GM13977 (cell line): ENCODE measurements around the gene ZNF845.
"Not testable (repeated sequence)": the region's sequence is repeated elsewhere in the genome, so short reads cannot be mapped to it uniquely, and the experiment has no call there.

Source experiments
- DNase-seq: peaks from one replicate; pipeline ENCODE4 v3.0.0; 2012; ENCODE audit warnings: low spot score
- CTCF ChIP-seq: IDR thresholded peaks from 2 replicates; pipeline ENCODE4 v1.5.1; 2012; ENCODE audit warnings: mild to moderate bottlenecking, control low read depth; ENCODE audit not compliant: insufficient read depth; ENCODE audit errors: extremely low read depth, missing control alignments
- in situ Hi-C: fragments of 300-500 bp; cut with MboI; formaldehyde crosslinking; loops from one replicate; pipeline ENCODE4 v1.12.0; 2022; ENCODE audit warnings: low sequenced_read_pairs, low pct_unique_long_range_greater_than_20kb, mixed read lengths, inconsistent platforms; ENCODE audit not compliant: unreplicated experiment

Gene ZNF845

GRCh38 chr19:53311044-53311443 is 22.5 kb upstream of the ZNF845 start:
- TF ChIP-seq CTCF: no peak
- DNase-seq: no peak
- in situ Hi-C loops: no loop called here

GRCh38 chr19:53311897-53312296 is 21.7 kb upstream of the ZNF845 start:
- in situ Hi-C loops: no loop called here
- no peak for DNase-seq
- no peak for TF ChIP-seq CTCF

GRCh38 chr19:53328967-53329366 is 4.6 kb upstream of the ZNF845 start:
- no peak for DNase-seq
- no peak for TF ChIP-seq CTCF
- in situ Hi-C loops: no loop called here

- no peak for TF ChIP-seq CTCF
- in situ Hi-C loops: no loop called here
- DNase-seq: no peak
These were observed 1.1 kb upstream of the ZNF845 start for GRCh38 chr19:53332484-53332883.

GRCh38 chr19:53333066-53333462 is 485 bp upstream of the ZNF845 start:
- no peak for TF ChIP-seq CTCF
- in situ Hi-C loops: no loop called here
- DNase-seq: no peak

GRCh38 chr19:53344403-53344802 is 10.9 kb downstream of the ZNF845 start:
- in situ Hi-C loops, DNase-seq: not testable (repeated sequence)

- DNase-seq: no peak
- in situ Hi-C loops: no loop called here
These were observed 22.2 kb downstream of the ZNF845 start for GRCh38 chr19:53355739-53356138.

More at GRCh38 chr19:53355739-53356138, 22.2 kb downstream of the ZNF845 start:
- no peak for TF ChIP-seq CTCF
